Sigmoid colon (tissue), 4 donors: ENCODE results near the gene GNG10.

Source experiments
- CTCF ChIP-seq, 4 experiments: fragments of 450-650 bp in 3 of 4; fragments of 200-600 bp in 1 of 4; IDR thresholded peaks; one replicate each; pipeline ENCODE4 v1.5.1; 2016 to 2019; ENCODE audit warnings: antibody characterized with exemption in 4 of 4, mild to moderate bottlenecking in 3 of 4, moderate library complexity in 2 of 4
- POLR2A ChIP-seq, 2 donors: fragments of 450-650 bp; IDR thresholded peaks; one replicate each; pipeline ENCODE4 v1.6.1; 2016; ENCODE audit warnings: antibody characterized with exemption in 2 of 2, mild to moderate bottlenecking in 2 of 2, moderate library complexity in 2 of 2
- POLR2AphosphoS5 ChIP-seq, 4 donors: sonication (generic); formaldehyde crosslinking; IDR thresholded peaks; one replicate each; pipeline ENCODE4 v1.6.1; 2017; ENCODE audit warnings: antibody characterized with exemption in 4 of 4

DNA sequence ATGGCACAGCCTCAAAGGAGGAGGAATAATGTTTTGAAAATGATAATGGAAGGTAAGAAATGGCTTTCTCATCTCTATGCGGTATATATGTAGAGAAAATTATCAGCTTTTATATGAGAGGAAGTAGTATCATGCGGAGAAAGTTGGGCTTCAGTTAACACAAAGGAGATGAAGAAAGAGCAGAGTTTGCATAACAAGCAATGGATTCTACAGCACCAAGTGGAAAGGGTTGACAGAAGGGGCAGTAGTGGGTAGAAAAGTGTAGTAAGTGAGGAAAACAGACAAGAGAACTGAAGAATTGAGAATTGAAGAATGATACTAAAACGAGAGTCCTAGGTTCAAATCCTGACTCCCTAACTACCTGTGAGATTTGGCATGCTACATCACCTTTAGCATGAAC is 51.0 kb downstream of the GNG10 start:
- TF ChIP-seq CTCF (IDR thresholded peaks at IDR 0.05) (no peak), POLR2A (IDR thresholded peaks at IDR 0.05) (no peak), POLR2AphosphoS5 (IDR thresholded peaks at IDR 0.05) (no peak)
